Cortex of kidney (tissue), 1 donor: ENCODE data around the gene PEAK1.
"Not testable (repeated sequence)": the region's sequence is repeated elsewhere in the genome, so short reads cannot be mapped to it uniquely, and the experiment has no call there.

Source experiments
- DNase-seq: peaks from one replicate; lab custom pipeline; 2025; lab: John Stamatoyannopoulos, UW

Gene PEAK1

GRCh38 chr15:77425104-77425503 is 5.2 kb upstream of the PEAK1 start:
- no peak for DNase-seq

- DNase-seq: no peak
Observed at GRCh38 chr15:77421370-77421700, 1.4 kb upstream of the PEAK1 start.

GRCh38 chr15:77420610-77421369 is 886 bp upstream of the PEAK1 start, which contains the start of gene HMG20A:
TSS of gene HMG20A (plus strand) at chr15:77420888. CDS start at chr15:77458408, 37,520 bp downstream.
- peak; percentile 69 for DNase-seq

DNA sequence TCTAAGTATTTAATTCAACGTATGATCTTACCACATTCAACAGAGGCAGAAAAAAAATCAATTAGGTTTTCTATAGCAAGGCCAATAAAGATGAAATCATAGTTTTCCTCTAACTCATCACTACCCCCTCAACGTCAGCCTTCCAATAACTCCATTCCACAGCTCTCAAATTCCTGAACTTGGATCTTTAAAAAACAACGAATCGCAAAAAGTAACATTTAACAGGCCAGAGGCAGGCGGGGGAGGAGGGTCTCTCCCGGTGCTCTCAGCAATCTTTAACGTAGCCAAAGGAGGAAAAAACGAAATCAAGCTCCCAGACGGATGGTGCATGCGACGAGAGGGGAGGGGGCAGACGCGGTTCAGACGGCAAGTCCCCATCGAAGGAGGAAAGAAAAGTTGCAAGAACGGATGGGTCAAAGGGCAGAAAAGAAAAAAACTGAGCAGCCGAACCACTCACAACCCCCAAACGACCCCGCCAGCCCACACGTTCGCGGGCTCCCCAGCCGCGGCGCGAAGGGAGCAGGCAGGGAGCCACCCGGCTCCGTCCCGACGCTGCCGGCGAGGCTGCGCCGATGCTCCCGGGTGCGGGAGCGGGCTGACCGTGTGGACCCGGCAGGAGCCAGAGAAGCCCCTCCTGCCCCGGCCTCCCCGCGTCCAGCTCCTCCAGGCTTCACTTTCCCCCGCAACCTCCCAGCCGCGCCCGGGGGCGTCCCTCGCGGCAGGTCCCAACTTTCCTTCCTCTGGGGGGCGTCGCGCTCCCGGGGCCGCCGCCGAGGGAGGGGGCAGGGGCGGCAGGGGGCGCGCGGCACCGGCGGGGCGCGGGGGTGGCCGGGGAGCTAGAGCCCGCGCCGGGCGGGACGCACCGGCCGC is 703 bp downstream of the PEAK1 start:
- DNase-seq: no peak

GRCh38 chr15:77418391-77418965 is 1.4 kb downstream of the PEAK1 start:
- no peak for DNase-seq

GRCh38 chr15:77417602-77418001 is 2.3 kb downstream of the PEAK1 start:
- DNase-seq: no peak

- DNase-seq: no peak
Observed at GRCh38 chr15:77416954-77417353, 3.0 kb downstream of the PEAK1 start.

DNA sequence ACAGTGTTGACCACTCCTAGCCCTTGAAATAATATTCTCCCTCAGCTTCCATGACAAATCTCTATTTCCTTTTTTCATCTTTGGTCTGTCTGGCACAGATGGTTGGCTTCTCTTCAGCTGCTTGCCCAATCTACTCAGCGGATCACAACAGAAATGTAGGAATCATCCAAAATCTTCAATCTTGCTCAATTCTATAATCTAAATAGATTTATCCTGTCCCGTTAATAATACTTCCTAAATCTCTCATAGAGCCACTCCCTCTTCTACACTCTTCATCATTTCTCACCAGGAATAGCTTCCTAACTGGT is 3.8 kb downstream of the PEAK1 start:
- DNase-seq: no peak

DNA sequence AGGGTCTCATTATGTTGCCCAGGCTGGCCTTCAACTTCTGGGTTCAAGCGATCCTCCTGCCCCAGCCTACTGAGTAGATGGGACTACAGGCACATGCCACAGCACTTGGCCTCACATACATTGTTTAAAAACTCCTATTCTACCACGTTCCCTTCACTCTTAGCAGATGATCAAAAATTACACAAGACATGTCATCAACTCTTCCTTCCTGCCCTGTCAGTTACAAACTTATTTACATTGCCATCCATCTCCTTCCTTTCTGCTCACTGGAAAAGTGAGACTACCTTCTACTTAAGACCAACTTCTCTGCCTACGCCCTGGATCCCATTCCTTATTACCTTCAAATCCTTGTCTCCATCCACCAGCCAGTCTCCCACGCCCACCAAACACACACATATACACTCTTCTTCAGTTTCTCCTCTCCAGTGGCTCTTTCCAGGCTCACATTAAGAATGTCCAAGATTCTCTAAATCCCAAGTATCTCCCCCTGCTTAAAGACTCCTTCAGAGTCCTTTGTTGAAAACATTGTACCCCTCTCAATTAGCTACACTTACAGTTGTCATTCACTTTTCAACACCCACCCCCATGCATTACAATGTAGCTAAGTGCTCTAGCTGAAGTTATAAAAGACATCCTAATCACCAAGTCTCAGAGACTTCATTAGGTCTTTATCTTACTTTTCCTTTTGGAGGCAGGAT is 4.3 kb downstream of the PEAK1 start:
- DNase-seq: no peak

- no peak for DNase-seq
Observed at GRCh38 chr15:77414789-77415442, 5.0 kb downstream of the PEAK1 start.

- no peak for DNase-seq
Observed at GRCh38 chr15:77413699-77414349, 6.1 kb downstream of the PEAK1 start.

DNA sequence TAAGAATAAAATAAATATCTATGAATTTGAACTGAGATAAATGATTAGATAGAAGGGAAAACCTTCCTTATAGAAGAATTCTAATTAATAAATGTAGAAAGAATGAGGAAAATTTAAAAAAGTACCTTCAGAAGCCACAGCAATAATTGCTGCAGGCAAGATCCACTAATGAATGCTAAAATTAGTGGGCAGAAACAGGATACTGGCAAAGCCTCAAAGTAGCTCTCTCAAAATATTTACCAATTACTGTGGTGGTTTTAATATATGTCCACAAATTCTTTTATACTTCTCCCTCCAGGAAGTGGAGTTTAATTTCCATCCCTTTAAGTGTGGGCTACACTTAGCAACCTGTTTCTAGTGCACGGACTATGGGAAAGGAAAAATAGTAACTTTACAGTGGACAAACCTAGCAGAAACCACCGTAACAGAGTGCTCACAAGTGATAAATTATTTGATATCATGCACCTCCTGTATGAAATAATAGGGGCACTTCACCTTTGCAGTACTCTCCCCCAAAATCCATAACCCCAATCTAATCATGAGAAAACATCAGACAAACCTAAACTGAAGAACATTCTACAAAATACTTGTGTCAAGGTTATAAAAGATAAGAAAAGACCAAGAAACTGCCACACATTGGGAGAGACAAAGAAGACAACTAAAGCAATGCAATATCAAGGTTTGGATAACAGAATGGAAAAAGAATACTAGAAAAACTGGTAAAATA is 6.8 kb downstream of the PEAK1 start:
- DNase-seq: no peak

- DNase-seq: no peak
Observed at GRCh38 chr15:77411619-77411976, 8.3 kb downstream of the PEAK1 start.

- no peak for DNase-seq
Observed at GRCh38 chr15:77410701-77411618, 8.9 kb downstream of the PEAK1 start.

DNA sequence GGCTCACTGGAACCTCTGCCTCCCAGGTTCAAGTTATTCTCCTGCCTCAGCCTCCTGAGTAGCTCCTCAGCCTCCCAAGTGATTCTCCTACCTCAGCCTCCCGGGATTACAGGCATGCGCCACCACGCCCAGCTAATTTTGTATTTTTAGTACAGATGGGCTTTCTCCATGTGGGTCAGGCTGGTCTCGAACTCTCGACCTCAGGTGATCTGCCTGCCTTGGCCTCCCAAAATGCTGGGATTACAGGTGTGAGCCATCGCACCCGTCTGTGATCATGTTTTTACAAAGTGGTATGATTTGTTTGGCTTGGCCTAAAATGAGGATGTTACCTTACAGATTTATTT is 9.8 kb downstream of the PEAK1 start:
- not testable (repeated sequence) for DNase-seq

- no peak for DNase-seq
Observed at GRCh38 chr15:77409259-77410156, 10.4 kb downstream of the PEAK1 start.

- DNase-seq: no peak
Observed at GRCh38 chr15:77406846-77407245, 13.1 kb downstream of the PEAK1 start.

GRCh38 chr15:77406173-77406759 is 13.6 kb downstream of the PEAK1 start:
- not testable (repeated sequence) for DNase-seq
